Measurements from ENCODE around the gene CHM. TPM values are rescaled to one million over a fixed set of nuclear protein-coding genes. Genes with fewer than 3 reads are reported as not detected.

Gene CHM
- total and polyA plus RNA-seq, 10 of the 15 experiments (the other 5 are each of a cell fraction or from before 2014, with no cell fraction given): 4.8 to 19.0 (median 8.0) TPM

- intact Hi-C loops (cut with micrococcal nuclease; ENCODE audit: unreplicated experiment): no loop called here
- TF ChIP-seq, protein P1, sequence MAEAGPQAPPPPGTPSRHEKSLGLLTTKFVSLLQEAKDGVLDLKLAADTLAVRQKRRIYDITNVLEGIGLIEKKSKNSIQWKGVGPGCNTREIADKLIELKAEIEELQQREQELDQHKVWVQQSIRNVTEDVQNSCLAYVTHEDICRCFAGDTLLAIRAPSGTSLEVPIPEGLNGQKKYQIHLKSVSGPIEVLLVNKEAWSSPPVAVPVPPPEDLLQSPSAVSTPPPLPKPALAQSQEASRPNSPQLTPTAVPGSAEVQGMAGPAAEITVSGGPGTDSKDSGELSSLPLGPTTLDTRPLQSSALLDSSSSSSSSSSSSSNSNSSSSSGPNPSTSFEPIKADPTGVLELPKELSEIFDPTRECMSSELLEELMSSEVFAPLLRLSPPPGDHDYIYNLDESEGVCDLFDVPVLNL (IDR thresholded peaks at IDR 0.05; ENCODE audit: low read depth, low read length): no peak
- TF ChIP-seq BRCA1 (IDR thresholded peaks at IDR 0.05; ENCODE audit: low read depth, low read length): no peak
- TF ChIP-seq ZNF592 (IDR thresholded peaks at IDR 0.05): no peak
- no peak for TF ChIP-seq FOXM1 (IDR thresholded peaks at IDR 0.05; ENCODE audit: low read depth, low read length)
- TF ChIP-seq, protein P2, sequence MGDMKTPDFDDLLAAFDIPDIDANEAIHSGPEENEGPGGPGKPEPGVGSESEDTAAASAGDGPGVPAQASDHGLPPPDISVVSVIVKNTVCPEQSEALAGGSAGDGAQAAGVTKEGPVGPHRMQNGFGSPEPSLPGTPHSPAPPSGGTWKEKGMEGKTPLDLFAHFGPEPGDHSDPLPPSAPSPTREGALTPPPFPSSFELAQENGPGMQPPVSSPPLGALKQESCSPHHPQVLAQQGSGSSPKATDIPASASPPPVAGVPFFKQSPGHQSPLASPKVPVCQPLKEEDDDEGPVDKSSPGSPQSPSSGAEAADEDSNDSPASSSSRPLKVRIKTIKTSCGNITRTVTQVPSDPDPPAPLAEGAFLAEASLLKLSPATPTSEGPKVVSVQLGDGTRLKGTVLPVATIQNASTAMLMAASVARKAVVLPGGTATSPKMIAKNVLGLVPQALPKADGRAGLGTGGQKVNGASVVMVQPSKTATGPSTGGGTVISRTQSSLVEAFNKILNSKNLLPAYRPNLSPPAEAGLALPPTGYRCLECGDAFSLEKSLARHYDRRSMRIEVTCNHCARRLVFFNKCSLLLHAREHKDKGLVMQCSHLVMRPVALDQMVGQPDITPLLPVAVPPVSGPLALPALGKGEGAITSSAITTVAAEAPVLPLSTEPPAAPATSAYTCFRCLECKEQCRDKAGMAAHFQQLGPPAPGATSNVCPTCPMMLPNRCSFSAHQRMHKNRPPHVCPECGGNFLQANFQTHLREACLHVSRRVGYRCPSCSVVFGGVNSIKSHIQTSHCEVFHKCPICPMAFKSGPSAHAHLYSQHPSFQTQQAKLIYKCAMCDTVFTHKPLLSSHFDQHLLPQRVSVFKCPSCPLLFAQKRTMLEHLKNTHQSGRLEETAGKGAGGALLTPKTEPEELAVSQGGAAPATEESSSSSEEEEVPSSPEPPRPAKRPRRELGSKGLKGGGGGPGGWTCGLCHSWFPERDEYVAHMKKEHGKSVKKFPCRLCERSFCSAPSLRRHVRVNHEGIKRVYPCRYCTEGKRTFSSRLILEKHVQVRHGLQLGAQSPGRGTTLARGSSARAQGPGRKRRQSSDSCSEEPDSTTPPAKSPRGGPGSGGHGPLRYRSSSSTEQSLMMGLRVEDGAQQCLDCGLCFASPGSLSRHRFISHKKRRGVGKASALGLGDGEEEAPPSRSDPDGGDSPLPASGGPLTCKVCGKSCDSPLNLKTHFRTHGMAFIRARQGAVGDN (IDR thresholded peaks at IDR 0.05): no peak
- no peak for TF ChIP-seq E4F1 (IDR thresholded peaks at IDR 0.05; ENCODE audit: borderline replicate concordance, partially characterized antibody)
- TF ChIP-seq, protein P3, sequence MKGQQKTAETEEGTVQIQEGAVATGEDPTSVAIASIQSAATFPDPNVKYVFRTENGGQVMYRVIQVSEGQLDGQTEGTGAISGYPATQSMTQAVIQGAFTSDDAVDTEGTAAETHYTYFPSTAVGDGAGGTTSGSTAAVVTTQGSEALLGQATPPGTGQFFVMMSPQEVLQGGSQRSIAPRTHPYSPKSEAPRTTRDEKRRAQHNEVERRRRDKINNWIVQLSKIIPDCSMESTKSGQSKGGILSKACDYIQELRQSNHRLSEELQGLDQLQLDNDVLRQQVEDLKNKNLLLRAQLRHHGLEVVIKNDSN (IDR thresholded peaks at IDR 0.05; ENCODE audit: borderline replicate concordance, extremely low read length, insufficient read depth, low read depth, low read length): no peak
- no peak for TF ChIP-seq POLR2A (IDR thresholded peaks at IDR 0.05; ENCODE audit: low read depth, low read length)
- TF ChIP-seq ZNF622 (IDR thresholded peaks at IDR 0.05): no peak
These were observed 53.1 kb downstream of the CHM start for GRCh38 chrX:85994228-85994627.

More at GRCh38 chrX:85994228-85994627, 53.1 kb downstream of the CHM start:
- Histone ChIP-seq H3K9me3 (replicated peaks; ENCODE audit: control insufficient read depth, insufficient read depth, low read length) (no peaks in the 10 kb centered on the region; the same call in 2 of the 3 replicates), H3K36me3 (ENCODE audit: control insufficient read depth in 2 of 2, insufficient read depth in 2 of 2, low read length in 1 of 2) (no peaks in the 10 kb centered on the region), H4K20me1 (ENCODE audit: control insufficient read depth, insufficient read depth) (no peaks in the 10 kb centered on the region), H3K79me2 (ENCODE audit: control insufficient read depth, insufficient read depth, low read length) (no peaks in the 10 kb centered on the region), H3K4me3 (no peak overlapping the region), H3K4me1 (ENCODE audit: control insufficient read depth, insufficient read depth, low read length) (no peaks in the 10 kb centered on the region), H3K4me2 (ENCODE audit: control insufficient read depth, insufficient read depth) (no peak overlapping the region), H3K9ac (ENCODE audit: control insufficient read depth, insufficient read depth, low read length) (no peak overlapping the region), H3K27ac (ENCODE audit: control insufficient read depth, insufficient read depth) (no peak overlapping the region), H3K27me3 (replicated peaks in 1 of 2; ENCODE audit: control insufficient read depth in 2 of 2, insufficient read depth in 2 of 2, low read length in 1 of 2) (no peaks in the 10 kb centered on the region), H2AFZ (ENCODE audit: control insufficient read depth, low read depth, low read length) (no peak overlapping the region)
- ChIA-PET POLR2A (no interaction called here), RAD21 (ENCODE audit: unreplicated experiment) (no interaction called here), CTCF (interaction anchor here (1.0 to 1.1 kb wide), 2 partner anchors 8 to 95 kb away, joined by 3 read pairs; no protein-coding TSS in a partner anchor), SMC1A (ENCODE audit: uncharacterized antibody, unreplicated experiment) (interaction anchor here (0.8 to 1.2 kb wide), 2 partner anchors 13 to 42 kb away, joined by 3 to 4 read pairs; no protein-coding TSS in a partner anchor)
- BruUV-seq (replicated peaks): no TSS peak
- FAIRE-seq (no peak), ATAC-seq (no peak; the same call in 2 of the 3 replicates), DNase-seq (ENCODE audit: low read depth, low spot score) (no peak)
- in situ Hi-C loops (cut with MboI): no loop called here
- WGBS (ENCODE audit: insufficient coverage, insufficient replicate concordance, low lambda C conversion rate, missing lambda C conversion rate): 83% methylated on average over 2 of the region's 2 CpGs
